COR-L47 (cell line): Measurements from ENCODE around the gene RPP38.
A peak's percentile ranks its signal among the peaks of the same experiment; 100 is the strongest.

Source experiments
- DNase-seq: peaks from one replicate; lab custom pipeline; 2025; lab: John Stamatoyannopoulos, UW

The RPP38 gene

DNA sequence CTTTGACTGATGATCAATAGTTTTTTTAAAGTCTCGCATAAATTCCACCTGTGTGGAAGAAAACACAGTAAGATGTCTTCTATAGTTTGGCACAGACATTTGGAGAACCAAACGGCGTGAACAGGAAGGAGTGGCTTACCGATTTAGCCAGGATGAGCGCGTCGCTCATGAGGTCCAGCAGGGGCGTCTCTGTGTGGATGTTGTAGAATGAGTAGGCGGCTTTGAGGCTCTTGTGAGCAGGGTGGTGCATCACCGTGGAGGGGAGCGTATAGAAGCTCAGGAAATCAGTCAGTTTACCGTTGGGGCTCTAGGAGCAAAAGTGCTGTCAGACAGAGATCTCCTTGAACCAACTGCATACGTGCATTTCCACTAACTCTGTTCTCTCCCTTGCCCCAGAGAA, 15.5 kb downstream of the RPP38 start:
- DNase-seq, result no peak

DNA sequence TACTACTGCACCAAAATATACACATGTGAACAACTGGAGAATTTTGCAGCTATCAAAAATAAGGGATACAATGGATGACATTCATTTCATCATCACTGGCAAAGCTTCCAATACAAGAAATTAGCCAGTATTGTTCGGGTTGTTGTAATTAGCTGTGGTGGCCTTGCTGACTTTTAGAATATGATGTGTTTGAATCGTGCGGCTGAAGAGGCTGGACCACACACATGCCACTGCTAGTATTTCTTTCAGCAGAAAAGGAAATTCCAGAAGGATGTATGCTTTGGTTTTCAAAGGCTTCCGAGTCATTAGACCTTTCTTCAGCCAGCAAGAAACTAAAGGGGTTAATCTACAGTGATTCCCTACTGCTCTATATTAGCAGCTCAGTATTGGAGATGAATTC, 16.6 kb downstream of the RPP38 start:
- DNase-seq, result no peak

DNA sequence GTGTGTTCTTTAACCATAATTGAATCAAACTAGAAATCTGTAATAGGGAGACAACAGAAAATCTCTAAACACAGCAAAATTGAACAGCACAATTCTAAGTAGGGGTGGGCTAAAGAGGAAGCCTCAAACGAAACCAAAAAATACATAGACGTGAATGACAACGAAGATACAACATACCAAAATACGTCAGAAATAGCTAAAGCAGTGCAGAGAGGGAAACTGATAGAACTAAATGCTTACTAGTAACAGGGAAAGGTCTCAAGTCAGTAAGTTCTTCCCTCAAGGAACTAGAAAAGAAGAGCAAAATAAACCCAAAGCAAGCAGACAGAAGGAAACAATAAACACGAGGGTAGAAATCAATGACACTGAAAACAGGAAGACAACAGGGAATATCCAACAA, 19.1 kb downstream of the RPP38 start:
- no peak for DNase-seq

DNA sequence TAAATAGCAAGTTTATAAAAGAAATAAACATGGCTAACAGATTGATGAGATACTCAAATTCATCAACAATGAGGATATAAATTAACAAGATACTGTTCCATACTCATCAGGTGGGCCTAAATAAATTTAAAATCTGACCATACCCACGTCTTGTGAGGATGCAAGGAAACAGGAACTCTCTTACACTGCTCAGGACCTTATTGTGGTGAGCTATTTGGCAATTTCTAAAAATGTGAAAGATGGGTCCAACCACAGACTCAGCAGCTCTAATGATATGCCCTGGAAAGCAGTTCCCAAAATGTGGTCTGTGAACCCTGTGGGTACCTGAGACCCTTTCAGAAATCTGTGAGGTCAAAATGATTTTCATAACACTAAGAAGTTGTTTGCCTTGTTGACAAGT, 21.5 kb downstream of the RPP38 start:
- no peak for DNase-seq

DNA sequence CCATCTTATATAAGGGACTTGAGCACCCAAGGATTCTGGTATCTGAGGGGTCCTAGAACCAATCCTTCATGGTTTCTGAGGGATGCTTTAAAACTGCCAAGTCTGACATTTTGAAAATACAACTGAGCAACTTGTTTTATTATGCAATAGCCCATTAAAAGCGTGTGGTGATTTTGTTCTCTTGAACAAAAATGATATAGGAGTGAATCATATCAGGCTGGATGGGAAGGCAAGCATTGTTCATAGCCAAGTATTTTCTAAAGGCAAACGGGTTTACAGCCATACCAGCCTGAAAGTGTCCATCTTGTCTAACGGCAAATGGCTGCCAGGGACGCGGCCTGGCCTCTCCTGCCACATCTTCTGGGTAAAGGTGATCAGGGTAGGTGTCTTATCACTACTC, 23.4 kb downstream of the RPP38 start:
- no peak for DNase-seq

DNA sequence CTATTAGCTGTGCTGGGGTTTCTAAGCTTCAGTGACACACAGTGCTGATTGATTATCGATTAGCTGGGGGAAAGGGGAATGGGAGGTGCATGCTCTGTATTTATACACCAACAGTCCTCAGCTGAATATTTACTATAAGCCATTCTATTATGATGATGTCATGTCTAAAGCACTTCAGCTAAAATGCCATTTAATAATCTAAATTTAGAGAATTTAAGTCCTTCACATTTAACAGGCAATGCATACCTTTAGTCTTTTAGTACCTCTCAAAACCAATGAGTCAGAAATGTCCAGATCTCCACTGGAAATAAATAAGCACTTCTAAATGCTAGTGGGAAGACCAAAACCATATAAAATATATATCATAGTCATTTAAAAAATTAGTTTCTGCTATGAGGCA, 24.6 kb downstream of the RPP38 start:
- DNase-seq, result no peak

DNA sequence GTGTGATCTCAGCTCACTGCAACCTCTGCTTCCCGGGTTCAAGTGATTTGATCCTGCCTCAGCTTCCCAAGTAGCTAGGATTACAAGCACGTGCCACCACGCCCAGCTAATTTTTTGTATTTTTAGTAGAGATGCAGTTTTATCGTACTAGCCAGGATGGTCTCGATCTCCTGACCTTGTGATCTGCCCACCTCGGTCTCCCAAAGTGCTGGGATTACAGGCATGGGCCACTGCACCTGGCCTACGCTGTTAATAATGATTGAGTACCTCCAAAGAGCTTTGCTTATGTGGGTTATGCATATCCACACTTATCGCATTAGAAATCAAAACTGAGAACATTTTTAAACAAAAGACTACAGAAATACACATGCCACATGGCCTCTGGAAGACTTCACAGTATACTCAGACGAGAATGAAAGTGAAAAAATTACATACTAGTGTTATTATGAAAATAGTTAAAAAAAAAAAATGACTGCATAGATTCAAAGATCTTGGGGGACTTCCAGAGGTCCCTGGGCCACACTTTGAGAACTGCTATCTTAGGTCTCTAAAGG, 25.4 kb downstream of the RPP38 start:
- DNase-seq, result no peak

DNA sequence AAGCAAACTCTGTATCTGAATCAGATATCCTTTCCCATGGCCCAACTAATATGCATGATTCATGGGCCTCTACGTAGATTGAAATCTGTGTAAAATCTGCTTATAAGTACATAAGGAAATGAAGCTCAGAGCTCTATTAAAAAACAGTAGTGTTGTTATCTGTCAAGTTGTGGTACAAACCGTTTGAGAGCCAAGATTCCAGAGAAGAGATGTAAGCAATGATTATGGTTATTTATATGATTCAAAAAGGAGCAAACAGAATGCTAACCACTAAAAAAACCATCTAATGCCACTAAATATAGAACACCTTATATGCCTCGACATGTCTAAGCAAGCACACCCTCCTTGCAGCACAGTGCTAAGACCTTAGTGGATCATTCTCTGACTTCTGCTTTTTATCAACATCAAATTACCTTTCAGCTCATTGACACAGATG, 26.6 kb downstream of the RPP38 start:
- no peak for DNase-seq

DNA sequence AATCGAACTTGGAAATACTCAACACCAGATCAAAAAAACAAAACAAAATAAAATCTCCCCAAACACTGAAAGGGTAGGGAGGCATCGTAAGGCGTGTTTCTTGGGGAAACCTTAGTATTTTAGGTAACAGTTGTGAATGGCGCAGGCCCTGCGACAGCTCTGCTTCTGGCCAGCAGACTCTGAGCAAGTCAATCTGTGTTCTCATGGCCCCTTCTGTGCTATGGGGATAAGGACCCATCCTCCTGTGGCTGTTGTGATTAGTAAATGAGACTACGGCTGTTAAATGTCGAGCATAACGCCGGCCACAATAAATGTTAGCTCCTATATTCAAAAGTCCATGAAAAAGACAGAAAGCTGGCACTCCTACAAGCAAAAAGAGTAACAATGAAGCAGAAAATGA, 27.0 kb downstream of the RPP38 start:
- no peak for DNase-seq

DNA sequence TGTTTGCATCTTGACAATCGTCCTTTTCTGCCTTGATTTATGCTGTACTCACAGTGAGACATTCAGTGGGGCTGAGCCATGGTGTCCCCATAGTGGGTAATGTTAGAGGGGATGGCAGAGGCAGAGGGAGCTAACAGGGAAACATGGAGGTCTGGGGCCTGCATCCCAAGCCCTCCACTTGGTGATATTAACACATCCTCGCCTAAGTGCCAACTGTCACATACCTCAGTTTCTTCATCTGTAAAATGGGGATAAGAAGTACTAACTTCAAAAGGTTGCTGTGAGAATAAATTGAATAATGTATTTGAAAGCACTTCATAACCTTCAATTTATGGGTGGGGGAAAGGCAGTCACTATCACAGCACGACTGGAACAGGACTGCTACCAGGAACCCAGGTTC, 27.8 kb downstream of the RPP38 start:
- no peak for DNase-seq

DNA sequence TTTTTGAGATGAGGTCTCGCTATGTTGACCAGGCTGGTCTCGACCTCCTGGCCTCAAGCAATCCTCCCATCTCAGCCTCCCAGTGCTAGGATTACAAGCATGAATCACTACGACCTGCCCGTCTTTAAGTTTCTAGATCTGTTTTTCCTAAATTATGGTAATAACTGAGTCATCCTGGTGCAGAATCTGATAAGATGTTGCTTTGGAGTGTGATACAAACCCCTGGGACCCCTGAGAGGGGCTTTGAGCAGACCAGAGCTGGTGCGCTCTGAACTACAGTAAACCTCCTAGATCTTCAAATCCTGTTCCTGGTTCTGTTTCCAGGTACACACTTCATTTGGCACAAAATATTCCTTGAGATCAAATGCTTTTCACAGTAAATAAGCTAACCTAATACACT, 34.2 kb downstream of the RPP38 start:
- no peak for DNase-seq

DNA sequence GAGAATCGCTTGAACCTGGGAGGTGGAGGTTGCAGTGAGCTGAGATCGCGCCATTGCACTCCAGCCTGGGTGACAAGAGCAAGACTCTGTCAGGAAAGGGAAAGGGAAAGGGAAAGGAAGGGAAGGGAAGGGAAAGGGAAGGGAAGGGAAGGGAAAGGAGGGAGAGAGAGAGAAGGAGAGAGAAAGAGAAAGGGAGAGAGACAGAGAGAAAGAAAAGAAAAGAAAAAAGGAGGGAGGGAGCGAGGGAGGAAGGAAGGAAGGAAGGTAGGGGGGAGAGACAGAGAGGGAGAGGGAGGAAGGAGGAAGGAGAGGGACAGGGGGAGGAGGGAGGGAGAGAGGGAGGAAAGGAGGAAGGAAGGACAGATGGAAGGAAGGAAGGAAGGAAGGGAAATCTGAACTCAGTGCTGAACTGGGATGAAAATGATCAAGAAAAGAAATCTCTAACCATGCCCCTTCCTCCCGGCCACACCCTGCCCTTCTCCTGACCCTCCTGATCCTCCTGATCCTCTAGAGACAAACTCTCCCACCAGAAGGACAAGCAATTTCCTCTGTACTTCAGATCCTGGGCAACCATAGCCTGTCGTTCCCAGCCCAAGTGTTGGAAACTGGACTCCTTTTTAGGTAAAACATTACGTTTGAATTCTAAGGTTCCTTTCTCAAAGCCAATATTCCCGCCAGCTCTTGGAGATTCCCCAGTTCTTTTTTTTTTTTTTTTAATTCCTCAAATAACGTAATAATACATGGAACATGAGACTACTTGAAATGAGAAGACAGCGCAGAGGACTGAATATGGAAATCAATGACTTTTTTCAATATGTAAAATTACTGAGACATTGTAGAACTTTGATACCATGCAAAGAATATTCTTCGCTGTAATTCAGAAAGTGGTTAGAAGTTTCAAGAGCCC, 39.2 kb downstream of the RPP38 start:
- no peak for DNase-seq

DNA sequence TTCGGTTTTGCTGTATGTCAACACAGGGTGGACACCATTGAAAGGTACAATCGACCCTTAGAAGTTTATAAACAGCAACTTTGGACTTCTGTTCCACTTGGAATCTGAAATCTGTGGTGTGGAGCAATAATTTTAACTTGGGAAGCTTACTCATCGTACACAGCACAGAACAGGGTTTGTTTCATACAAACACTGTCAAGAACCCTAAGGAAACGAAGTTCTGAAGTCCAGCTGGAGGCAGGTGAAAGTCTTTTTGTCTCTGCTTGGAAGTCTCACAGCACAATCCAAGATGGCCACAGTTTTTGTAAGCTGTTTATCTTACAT, 39.8 kb downstream of the RPP38 start:
- no peak for DNase-seq

DNA sequence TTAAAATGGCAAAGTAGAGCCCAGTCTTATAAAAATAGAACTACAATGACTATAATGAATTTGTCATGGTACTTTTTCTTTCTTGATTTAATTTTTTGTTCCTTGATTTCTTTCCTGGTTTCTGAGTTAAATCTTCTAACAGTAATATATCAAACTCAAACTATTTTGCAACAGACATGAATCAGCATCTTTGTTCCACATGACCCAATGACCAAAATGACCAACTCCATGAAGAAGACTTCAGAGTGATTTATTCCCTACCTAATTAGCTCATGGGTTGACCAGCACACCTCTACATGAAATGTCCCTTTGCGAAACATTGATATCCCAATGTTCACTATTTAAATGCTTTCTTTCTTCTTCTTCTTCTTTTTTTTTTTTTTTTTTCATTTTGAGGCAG, 40.5 kb downstream of the RPP38 start:
- no peak for DNase-seq

DNA sequence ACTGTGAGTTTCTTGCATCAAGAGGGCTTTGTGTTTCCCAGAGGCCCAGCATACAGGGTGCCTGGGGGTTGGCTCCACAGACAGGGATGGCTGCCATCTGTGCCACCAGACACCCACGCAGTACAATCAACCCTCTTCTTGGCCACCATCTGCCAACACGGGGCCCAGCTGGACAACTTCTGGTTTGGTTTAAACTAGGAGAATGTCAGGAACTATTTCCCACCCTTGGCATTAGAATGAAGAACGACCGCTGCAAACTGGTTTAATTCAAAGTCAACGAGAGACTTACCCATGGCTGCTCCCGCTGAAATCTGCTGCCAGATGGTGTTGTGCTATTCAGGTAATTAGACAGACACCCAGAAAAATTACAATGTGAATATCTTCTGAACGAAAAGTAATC, 43.5 kb downstream of the RPP38 start:
- no peak for DNase-seq

DNA sequence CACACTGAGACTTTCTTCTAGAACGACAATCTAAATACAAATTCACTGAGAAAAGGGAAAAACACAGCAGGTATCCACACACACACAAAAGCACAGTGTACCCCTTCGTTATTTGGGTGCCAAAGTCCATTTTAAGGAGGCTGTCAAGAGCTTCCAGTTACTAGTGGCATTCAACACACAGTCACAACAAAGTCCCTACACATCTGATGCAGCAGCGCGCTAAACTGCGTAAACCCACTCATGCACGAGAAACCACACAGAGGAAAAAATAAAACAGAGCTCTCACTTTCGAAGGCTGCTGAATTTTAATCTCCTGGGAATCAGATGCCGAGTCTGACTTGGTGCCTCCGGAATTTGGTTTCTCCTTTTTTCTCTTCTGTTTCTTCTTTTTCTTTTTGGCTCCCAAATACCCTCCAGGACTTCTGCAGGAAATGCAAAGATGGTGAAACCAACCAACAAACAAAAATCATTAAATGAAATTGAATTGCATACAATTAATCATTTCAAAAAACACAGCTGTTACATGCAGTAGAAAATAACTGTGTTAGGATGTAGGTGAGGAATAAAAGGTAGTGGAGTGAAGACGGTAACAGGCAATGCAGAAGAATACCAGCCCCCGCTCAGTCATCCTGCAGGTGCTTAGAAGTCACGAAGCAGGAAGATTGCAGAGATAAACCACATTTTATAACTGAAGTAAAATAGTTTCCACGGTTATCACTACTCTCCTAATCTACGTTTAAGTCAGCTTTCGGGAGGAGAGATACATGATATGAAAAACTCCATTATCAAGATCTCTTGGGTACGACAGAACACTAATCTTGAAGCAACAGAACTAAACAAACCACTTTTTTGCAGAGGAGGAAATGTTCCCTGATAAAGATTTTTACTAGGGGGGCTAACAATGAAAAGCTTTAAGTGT, 44.2 kb downstream of the RPP38 start:
- no peak for DNase-seq

DNA sequence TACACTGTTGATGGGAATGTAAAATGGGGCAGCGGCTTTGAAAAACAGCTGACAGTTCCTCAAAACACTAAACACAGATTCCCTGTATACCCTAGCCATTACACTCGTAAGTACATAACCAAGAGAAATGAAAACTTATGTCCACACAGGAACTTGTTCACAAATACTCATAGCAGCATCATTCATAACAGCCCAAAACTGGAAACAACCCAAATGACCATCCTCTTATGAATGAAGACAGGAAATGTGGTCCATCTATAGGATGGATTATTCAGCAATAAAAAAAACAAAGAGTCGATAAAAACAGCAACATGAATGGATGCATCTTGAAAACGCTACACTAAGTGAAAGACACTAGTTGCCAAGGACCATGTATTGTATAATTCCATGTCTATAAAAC, 47.6 kb downstream of the RPP38 start:
- DNase-seq, result no peak

DNA sequence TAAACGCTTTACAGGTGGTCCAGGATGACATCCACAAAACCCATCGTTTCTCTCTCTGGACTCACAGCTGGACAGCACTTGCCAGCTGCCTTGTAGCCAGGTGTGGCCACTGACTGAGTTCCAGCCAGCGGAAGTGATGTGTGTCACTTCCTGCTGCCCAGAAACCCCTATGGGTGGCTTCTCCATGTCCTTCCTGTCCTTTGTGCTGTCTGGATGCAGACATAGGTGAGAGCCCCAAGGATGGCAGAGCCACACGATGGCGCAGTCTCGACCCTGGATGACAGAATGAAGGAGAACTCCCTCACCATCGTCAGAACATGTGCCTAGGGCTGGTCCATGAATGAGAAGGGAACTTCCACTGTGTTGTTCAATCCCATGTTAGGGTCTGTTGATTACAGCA, 49.2 kb downstream of the RPP38 start:
- peak; percentile 8 for DNase-seq

DNA sequence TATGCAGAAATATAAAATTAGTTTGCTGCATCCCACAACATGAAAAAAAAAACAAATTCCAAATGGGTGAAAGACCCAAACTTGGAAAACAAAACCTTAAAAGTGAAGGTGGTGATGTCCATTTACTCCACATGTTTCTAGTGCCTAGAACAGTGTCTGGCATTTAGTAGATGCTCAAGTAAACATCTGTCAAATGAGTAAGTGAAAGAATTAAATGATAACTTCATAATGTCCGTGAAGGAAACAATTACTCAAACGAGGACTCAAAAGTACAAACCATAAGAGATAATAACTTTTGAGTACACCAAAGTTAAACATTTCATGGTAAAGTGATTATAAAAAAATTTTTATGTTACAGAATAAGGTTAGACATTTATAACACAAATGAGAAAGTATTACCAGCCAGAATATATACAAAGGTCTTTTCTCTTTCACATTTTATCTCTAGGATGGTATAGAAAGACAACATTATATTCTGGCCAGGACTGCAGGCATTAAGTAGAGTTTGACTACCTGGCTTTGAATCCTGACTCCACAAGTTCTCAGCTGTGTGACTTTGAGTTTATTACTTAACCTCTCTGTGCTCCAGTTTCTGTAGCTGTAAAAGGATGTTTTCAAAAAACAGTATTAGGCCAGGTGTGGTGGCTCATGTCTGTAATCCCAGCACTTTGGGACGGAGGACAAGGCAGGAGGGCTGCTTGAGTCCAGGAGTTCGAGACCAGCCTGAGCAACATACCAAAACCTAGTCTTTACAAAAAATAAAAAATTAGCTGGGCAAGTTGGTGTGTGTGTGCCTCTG, 50.6 kb downstream of the RPP38 start:
- DNase-seq, result no peak

DNA sequence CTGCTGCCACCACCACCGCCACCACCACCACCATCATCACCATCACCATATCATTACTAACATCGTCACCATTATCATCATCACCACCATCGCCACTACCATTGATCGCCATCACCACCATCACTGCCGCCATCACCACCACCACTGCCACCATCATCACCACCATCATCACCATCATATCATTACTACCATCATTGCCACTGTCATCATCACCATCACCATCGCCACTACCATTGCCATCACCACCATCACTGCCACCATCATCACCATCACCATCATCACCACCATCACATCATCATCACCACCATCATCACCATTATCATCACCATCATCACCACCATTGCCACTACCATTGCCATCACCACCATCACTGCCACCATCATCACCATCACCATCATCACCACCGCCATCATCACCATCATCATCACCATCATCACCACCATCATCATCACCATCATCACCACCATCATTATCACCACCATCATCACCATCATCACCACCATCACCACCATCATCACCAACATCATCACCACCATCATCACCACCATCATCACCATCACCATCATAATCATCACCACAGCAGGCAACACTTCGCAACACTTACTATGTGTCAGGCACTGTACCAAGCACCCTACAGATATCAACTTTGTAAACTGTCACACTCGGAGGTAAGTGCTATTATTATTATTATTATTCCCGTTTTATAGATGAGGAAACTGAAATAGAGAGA, 52.1 kb downstream of the RPP38 start:
- no peak for DNase-seq

DNA sequence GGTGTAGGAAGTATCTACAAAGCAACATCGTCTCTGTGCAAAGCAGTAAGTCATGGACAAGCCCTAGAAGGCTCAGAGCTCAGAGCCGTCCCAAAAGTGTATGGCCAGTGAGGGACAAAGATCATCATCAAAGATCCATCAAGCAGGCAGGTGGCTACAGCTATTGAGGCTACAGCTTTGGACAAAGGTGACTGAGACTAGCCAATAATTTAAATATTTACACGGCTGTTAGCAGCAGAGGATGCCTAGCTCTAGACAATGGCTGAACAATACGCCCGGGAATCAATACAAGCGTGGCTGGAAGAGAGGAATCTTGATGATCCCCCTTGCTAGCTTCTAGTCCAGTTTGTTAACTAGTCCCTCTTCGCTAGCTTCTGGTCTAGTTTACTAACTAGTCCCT, 53.4 kb downstream of the RPP38 start:
- no peak for DNase-seq
